ENCODE measurements around the gene ROM1.
A peak's percentile ranks its signal among the peaks of the same experiment; 100 is the strongest.
"Not testable (repeated sequence)": the region's sequence is repeated elsewhere in the genome, so short reads cannot be mapped to it uniquely, and the experiment has no call there.

ROM1 gene

DNA sequence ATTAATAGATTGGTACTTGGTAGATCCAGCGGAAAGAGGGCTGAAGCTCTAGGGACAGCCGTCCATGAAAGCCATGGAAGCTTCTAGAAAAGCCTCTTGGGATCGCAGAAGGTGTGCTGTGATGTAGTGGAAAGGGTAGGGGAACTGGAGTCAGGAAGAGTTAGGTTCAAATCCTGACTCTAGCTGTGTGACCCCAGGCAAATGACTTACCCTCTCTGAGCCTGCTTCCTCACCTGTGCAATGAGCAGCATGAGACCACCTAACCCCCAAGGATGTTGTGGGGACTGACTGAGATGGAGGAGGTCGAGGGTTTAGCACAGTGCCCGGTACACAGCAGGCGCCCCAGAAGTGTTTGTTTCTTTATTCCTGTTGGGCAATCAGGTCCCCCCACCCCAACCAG lies 2.7 kb upstream of the ROM1 start:
- no peak for DNase-seq (ENCODE audit: low read depth)

DNA sequence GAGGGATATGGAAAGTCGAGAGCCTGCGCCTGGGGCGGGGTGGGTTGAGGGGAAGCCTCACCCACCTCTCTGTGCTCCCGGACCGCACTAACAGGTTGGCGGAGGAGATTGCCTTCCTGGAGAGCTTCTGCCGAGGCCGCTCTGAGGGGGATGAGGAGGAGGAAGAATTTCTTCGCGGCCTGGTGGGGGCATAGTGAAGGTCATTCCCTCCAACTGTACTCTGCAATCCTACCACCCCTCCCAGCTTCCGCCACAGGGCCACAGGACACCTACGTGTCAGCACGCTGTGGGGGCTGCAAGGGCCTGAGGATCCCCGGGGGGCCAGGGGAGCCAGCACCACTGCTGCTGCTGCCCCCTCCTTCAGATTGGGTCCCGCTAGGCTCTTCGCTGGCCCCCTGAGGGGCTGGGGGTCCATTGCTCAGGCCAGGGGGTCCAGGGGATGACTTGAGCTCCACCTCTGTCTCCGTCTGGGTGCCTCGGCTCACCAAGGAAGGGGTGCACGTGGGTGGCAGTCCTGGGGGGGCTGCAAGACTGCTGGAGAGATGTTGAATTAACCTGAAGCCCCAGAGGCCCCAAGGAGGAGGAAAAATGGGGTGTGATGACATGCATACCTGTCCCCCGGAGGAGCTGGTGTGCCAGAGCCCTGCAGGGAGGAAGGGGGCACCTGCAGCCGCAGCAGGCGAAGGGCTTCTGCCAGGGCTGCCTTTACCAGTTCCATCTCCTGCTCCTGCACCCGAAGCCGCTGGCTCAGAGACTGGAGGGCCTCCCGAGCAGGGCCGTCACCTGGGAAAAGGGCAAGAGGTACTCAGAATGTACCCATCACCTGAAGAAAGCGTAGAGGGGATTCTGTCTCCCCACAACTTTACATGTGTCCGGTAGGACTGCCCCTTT lies 2.0 kb upstream of the ROM1 start:
- DNase-seq (ENCODE audit: low read depth) = no peak

DNA sequence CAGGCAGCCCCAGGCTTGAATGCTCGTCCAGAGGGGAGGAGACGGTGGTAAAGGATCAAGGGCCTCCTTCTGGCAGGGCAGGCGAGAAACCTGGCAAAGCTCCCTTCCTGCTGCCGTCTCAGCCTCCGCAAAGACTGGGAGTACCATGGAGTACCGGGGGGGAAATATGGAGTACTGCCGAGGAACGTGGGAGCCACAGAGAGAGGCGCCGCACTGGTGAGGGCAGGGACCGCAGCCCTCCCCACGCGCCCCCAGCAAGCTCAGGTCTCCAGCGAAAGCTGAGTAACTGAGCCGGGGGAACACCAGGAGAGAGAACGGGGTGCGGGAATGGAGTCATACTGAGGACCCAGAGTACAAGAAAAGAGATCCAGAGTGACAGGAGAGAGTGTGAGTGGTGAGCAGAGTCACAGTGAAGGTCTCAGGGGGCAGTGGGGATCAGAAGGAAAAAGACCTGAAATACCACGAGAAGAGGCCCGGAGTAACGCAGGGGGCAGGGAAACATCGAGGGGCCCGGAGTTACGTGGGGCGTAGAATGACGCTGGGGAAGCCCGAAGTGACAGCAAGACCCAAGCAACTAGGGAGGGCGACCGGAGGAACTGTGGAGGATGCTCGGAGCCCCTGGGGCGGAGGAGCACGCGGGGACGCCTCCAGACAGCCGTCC lies 1.2 kb upstream of the ROM1 start:
- peak; percentile 41 for DNase-seq (ENCODE audit: low read depth)

DNA sequence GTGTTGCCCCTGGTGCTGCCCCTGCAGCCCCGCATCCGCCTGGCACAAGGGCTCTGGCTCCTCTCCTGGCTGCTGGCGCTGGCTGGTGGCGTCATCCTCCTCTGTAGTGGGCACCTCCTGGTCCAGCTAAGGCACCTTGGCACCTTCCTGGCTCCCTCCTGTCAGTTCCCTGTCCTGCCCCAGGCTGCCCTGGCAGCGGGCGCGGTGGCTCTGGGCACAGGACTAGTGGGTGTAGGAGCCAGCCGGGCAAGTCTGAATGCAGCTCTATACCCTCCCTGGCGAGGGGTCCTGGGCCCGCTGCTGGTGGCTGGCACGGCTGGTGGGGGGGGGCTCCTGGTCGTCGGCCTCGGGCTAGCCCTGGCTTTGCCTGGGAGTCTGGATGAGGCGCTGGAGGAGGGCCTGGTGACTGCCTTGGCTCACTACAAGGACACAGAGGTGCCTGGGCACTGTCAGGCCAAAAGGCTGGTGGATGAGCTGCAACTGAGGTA lies 278 bp downstream of the ROM1 start:
- no peak for DNase-seq (ENCODE audit: low read depth)

DNA sequence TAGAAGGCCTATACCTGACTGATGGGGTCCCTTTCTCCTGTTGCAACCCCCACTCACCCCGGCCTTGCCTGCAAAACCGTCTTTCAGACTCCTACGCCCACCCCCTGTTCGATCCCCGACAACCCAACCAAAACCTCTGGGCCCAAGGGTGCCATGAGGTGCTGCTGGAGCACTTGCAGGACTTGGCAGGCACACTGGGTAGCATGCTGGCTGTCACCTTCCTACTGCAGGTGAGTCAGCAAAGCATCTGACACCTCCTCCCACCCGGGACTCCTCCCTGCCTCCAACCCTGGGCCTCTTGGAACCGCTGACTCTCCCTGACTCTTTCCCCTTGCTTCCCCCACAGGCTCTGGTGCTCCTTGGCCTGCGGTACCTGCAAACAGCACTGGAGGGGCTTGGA lies 1.2 kb downstream of the ROM1 start:
- DNase-seq (ENCODE audit: low read depth) = no peak

DNA sequence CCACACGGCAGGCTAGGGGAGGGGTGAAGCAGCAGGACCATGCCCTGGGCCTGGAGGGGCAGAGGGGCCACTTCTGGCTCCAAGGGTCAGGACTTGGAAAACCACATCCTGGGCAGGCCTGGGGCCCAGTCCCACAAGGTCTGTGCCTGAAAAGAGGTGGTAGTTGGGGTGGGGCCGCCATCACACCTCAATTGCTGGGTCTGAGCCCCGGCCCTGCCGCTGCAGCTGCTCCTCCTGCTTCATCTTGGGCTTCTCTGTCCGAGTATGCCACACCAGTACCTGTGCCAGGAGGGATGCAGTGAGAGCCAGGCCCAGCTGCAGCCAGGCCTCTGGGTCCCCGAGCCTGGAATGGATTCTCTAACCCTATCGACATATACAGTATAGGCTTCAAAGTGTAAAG lies 2.5 kb downstream of the ROM1 start:
- DNase-seq (ENCODE audit: low read depth) = no peak

DNA sequence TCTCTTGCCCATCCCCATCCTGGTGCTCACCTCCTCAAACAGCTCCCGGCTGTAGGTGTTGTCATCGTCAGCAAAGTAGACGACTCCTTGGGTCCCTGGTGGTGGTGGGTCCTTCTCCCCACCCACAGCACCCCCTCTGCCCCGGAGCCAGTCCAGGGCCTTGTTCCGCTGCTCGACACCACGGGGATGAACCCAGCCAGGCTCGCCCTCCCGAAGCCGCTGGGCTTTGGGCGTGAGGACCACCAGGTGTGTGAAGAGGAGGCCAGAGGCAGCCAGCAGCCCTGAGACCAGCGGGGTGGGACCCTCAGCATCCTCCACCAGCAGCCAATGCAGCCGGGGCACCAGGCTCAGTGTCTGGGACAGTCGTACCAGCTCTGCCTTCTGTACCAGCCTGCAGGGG lies 3.9 kb downstream of the ROM1 start:
- DNase-seq (ENCODE audit: low read depth) = not testable (repeated sequence)

DNA sequence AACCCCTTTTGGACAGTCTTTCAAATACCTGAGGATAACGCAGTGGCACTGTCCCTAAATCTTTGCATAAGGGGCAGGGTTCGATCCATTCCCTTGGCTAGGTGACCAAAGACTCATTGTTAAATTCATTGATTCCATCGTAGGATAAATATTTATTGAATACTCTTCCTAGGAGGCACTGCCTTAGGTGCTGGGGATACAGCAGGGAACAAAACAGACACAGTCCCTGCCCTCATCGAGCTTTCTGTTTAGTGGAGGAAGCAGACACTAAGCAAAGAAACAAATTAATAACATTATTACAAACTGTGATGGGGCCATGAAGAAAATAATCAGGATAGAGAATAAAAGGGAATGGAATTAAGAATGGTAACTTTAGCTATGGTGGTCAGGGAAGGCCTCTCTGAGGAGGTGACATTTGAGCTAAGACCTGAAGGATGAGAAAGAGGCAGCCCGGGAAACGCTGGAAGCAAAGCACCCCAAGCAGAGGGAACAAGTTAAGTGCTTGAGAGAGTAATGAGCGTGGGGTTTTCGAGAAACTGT lies 8.0 kb downstream of the ROM1 start:
- no peak for DNase-seq (ENCODE audit: low read depth)

DNA sequence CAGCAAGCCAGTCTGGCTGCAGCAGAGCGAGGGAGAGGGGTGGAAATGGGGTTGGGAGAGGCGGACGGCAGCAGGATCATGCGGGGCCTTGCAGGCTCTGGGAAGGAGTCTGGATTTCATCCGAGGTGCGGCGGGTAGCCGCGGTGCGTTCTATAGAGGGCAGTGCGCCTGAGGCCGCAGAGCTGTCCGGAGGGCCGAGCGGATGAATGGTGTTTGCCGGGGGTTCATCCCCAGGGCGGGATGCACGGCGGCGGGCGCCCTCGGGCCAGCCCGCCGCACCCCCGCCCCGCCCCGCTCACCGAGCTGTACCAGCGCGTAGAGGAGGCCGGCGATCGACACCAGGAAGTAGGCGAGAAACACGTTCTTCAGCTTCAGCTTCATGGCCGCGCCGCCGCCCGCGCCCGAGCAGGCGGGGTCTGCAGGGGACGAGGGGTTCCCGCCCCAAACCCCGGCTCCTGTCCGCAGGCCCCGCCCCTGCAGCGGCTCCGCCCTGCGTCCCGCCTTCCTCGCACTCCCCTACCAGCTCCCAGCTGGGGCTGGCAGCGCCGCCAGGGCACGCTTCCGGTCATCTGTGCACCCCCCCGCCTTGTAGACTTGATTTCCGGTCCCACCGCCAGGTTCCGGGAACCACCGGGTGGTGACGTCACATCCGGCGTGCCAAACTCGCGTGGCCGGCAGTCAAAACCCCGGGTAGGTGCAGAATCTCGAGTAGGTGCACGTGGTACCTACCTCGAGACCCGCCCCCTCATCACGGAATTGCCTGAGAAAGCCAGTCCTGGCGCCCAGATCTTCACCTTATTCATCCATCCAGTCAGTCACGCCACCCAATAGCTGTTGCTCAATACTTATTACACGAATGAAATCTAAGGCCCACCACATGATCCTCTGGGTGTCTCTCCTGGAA lies 8.8 kb downstream of the ROM1 start, which contains the start of gene B3GAT3:
B3GAT3 (minus strand) TSS at position 420 of the 904 bp plus-strand sequence; CDS start at position 381, 39 bp downstream.
- peak; percentile 92 for DNase-seq (ENCODE audit: low read depth)

DNA sequence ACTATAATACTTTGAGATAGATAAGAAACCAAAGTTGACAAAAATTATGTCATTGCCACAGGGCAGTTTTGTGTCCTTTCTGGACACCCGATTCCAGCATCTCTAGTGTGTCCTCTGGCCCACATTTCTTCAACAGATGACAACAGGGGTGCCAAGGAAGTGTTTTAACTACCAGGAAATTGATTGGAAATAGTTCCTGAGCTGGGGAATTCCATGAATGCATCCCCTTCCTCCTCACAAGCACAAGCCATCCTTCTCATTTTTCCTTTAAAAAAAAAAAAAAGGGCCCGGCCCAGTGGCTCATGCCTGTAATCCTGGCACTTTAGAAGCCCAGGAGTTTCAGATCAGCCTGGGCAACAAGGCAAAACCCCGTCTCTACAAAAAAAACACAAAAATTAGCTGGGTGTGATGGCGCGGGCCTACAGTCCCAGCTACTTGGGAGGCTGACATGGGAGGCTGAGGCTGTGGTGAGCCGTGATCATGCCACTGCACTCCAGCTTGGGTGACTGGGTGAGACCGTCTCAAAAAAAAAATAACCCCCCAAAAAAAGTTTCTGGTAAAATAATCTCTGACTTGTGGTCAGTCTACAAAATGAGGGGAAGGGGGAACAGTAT lies 9.5 kb downstream of the ROM1 start:
- no peak for DNase-seq (ENCODE audit: low read depth)

DNA sequence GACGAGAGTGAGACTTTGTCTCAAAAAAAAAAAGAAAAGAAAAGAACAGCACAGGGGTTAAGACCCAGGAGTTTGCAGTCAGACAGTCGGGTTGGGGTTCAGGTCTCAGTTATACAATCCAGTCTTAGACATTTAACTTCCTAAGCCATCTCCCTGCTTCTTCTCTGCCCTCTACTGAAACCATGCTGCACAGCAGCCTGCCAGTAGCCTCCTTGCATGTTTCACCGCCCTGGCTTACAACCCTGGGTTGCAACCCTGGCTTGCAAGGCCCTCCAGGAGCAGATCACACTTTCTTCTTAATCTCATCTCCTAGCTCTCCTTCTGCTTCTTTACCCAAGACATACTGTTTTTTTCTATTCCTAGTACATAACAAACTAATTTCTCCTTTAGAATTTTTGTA lies 14.7 kb downstream of the ROM1 start:
- no peak for DNase-seq (ENCODE audit: low read depth)

DNA sequence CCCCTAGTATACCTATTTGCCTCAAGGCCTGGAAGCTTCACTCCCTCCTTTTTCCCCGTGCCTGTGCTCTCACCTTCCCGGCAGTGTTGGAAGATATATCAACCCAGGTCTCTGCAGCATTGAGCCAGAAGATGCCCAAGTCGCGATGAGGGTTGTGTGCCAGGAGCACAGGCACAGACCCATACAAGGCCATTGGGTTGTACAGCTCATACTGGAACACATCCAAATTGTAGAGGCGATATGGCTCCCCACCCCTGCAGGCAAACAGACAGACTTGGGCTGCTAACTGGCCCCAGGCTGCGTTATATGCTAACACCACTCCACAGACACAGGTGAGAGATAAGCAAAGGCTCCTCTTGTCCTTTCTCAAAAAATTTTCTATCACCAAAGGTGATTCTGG lies 19.4 kb downstream of the ROM1 start:
- no peak for DNase-seq (ENCODE audit: low read depth)

DNA sequence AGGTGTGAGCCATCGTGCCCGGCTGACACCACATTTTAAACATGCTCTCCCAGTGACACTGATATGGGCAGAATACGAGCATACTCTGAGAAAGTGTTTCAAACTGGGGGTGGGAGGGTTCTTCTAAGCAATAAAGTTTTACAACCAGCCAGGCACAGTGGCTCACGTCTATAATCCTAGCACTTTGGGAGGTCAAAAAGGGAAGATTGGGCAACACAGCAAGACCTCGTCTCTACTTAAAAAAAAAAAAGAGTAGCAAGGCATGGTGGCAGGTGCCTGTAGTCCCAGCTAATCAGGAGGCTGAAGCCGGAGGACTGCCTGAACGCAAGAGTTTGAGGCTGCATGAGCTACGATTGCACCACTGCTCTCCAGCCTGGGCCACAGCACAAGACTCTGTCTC lies 31.2 kb downstream of the ROM1 start:
- DNase-seq (ENCODE audit: low read depth) = no peak

DNA sequence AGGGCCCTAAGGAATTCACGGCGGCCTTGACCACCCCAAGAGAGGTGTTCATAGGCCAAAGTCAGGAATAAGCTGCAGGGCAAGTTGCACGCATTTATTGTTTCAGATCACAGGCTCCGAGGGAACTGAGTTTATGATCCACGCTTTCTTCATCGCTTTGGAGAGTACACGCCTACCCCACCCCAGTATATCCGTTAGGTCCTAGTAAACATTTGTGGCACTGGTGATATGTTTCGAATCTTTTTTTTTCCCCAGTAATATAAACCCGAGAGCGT lies 32.6 kb downstream of the ROM1 start:
- no peak for DNase-seq (ENCODE audit: low read depth)

DNA sequence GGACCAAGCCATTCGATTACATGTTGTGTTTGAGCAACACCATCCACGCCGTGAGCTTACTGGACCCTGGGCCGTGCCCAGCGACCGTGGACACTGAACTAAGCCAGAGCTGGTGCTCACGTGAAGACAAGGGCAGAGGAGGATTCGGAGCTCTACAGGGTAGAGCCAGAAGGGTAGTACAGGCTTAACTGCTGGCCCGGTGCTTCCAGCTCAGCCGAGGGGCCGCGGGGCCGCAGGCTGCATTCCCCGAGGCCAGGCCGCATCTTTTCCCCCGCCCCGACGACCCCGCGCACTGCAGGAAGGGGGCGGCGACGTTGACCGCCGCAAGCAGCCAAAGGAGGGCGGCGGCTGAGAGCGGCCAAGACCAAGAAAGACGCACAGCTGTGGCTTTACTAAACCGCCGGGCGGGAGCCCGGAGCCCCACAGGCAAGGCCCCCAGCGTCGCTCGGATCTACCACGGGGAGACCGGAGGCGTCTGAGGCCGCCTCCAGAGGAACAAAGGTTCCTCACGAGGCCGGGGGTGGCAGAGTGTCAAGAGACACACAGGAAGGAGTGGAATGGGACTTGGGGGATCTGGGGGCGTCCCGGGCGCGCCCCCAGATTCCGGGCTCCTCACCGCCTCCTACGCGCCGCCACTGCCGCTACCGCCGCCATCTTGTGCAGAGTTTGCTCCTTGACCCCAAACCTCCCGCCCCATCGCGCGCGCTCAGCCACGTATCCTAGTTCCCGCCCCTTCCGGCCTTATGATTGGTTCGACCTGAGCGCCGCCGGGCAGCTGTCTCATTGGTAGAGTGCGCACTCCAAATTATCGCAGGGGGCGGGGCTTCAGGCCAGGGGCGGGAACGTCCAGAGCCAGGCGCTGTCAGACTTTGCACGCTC lies 33.1 kb downstream of the ROM1 start, which contains the start of gene GANAB:
GANAB (minus strand) TSS at position 668 of the 879 bp plus-strand sequence; CDS start at position 654, 14 bp downstream.
- DNase-seq (ENCODE audit: low read depth) = peak; percentile 99

DNA sequence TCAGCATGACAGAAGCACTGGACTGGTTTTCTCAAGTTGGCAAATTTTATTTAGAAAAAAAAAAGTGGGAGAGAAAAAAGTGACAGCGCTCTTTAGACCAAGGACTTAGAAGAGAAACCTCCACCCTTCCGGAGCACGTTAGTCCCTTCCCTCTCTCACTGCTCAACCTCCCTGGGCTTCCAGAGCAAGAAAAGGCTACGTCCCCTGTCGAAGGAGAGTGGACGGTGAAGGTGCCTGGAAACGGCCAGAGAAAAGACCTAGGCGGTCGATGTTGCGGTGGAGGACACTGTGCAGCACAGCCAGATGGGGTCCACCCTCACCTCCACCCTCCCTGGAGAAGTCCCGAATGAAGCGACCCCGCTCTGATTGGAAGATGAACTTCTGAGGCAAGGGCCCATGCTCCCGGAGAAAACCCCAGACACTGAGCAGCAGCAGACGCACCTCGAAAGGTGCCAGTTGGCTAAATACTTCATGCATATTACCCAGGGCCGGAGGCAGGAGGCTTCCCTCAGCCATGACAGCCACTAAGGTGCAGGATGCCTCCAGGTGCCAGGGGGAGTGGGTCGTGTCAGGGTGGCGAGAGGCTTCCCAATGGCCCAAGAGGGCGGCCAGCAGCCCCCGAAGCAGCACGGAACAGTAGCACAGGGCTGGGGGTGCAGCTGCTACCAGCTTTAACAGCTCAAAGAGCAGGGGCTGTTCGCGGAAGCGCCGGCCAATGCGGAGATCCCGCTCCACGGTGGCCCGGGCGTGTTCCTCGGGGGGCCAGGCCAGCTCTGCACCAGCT lies 34.0 kb downstream of the ROM1 start:
- no peak for DNase-seq (ENCODE audit: low read depth)

DNA sequence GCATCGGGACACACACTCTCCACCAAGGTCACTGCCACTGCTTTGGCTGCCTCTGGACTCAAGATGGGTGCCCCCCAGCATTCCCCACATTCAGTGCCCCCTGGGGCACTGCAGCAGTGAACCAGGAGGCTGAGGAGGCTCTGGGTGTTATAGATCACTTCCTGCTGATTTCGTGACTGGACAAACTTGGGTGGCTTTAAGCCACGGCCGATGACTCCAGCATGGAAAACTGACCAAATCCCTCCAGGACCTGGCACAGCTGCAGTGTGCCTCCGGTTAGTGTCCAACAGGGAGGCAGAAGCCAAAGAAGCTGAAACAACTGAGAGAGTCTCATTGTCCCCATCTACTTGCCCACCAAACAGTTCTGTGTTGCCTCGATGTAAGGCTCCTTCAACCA lies 34.5 kb downstream of the ROM1 start:
- DNase-seq (ENCODE audit: low read depth) = no peak

DNA sequence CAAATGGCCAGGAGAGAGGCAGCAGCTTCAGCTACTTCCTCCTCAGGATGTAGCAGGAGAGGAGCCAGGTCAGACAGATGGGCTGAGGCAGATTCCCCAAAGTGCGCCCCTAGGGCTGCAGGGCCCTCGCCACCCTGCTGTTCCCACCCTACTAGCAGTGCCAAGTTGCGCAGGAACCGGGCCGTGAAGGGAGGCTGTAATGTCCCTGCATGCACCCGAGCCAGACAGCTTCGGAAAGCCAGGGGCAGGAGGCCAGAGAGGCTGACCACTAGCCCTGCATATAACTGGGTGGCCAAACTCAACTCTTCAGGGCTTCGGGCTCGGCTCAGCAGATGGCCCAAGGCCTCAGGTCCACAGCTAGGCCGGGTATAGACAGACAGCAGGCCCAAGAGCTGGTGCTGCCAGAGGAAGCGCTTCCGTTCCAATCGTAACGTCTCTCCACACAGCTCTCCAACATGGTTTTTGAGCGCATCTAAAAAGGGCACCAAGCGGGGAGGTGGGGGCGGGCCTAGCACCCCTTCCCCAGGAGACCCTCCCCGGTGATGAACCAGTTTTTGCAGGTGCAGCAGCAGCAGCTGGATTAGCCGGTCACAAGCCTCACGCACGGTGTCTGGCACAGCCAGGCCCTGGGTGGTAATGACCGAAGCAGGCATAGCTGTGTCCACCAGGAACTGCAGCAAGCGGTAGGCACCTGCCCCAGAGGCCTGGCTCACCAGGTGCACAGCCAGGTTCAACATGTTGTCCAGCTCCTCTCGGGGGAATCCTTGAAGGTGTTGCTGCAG lies 35.3 kb downstream of the ROM1 start:
- DNase-seq (ENCODE audit: low read depth) = no peak

DNA sequence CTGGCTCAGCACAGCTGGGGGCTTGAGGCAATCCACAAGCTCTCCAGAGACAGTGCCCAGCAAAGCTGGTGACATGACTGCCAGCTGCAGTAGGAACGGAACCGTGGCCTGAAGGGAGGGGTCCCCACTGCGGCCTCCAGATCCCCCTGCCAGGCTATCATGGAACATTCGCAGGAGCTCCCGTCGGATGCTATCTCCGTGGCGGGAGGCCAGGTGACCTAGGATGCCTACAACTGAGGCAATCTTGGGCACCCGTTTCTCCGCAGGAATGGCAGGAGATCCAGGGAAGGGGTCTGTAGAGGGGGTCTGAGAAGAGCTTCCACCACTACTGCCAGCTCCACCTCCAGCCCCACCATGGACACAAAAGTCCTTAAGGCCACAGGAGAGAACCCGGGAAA lies 35.9 kb downstream of the ROM1 start:
- DNase-seq (ENCODE audit: low read depth) = no peak

Data from stimulated activated CD8-positive, alpha-beta memory T cell treated with anti-CD3 and anti-CD28 coated beads, Interleukin-7, amount 100 ng/mL, for 24 hours (primary cell).